ENCODE data around the gene SLC22A17. TPM values are rescaled to one million over a fixed set of nuclear protein-coding genes. Genes with fewer than 3 reads are reported as not detected.

Gene SLC22A17
- total RNA-seq, 4 donors from 2014 or later, result 22.7 to 36.4 (median 30.4) TPM

DNA sequence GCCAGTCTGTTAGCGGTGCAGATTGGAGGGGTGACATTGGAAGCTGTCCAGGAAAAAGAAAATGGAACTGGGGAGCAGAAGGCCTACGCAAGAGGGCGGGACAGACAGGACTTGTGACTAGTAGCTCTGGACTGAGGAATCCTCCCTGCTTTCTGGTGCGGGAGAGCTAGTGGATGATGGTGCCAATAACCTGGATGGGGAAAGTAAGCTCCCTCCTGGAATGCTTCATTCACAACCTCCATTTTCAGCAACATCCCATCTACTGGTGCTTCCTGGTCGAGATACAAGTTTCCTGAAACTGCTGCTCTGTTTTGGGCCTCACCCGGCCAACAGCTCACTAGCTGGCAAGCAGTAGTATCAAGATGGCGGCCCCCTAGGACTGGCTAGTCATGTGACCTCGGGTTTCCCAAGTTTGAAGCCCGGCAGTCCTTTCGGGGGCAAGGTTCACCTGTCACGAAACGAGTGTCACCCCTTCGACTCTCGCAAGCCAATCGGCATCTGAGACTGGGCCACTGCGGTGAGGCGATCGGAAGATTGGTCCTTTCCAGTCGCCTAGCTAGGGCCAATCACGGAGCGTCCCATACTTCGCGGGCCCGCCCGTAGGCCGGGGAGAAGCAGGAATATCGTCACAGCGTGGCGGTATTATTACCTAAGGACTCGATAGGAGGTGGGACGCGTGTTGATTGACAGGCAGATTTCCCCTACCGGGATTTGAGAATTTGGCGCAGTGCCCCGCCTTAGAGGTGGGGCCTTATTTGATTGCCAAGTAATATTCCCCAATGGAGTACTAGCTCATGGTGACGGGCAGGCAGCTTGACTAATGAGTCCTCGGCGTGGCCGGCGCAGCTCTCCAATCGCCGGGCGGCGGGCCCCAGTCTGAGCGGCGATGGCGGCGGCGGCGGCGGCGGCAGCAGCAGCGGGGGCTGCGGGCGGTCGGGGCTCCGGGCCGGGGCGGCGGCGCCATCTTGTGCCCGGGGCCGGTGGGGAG lies 31.8 kb downstream of the SLC22A17 start, which contains the start of gene PABPN1:
Gene PABPN1 (plus strand): TSS at position 874 of the 988 bp plus-strand sequence. CDS start 13 bp downstream, at position 887.
- H3K36me3 ChIP-seq, result peaks cover 4 to 38% of the 10 kb centered on the region in 2 donors
- WGBS, 2 donors (ENCODE audit: low coverage in 1 of 2), result 7 to 100% methylated on average over 1 to 15 of the region's 63 CpGs
- peak; percentile 95 for ATAC-seq
- H3K4me1 ChIP-seq, result peaks cover 4 to 31% (median 11%) of the 10 kb centered on the region in 3 donors
- H3K4me3 ChIP-seq, result peak within 1 kb of the TSS; percentile 90 to 98
- peak within 1 kb of the TSS; percentile 91 to 99 (median 98) for H3K27ac ChIP-seq
- H3K9me3 ChIP-seq, result no peaks in the 10 kb centered on the region
- H3K27me3 ChIP-seq, result no peaks in the 10 kb centered on the region
- no peak for TF ChIP-seq EP300 (IDR thresholded peaks at IDR 0.05)
- peak; percentile 86 for TF ChIP-seq POLR2AphosphoS5 (IDR thresholded peaks at IDR 0.05)
- TF ChIP-seq POLR2A (IDR thresholded peaks at IDR 0.05), result peak; percentile 6 to 64
- TF ChIP-seq, protein P1, sequence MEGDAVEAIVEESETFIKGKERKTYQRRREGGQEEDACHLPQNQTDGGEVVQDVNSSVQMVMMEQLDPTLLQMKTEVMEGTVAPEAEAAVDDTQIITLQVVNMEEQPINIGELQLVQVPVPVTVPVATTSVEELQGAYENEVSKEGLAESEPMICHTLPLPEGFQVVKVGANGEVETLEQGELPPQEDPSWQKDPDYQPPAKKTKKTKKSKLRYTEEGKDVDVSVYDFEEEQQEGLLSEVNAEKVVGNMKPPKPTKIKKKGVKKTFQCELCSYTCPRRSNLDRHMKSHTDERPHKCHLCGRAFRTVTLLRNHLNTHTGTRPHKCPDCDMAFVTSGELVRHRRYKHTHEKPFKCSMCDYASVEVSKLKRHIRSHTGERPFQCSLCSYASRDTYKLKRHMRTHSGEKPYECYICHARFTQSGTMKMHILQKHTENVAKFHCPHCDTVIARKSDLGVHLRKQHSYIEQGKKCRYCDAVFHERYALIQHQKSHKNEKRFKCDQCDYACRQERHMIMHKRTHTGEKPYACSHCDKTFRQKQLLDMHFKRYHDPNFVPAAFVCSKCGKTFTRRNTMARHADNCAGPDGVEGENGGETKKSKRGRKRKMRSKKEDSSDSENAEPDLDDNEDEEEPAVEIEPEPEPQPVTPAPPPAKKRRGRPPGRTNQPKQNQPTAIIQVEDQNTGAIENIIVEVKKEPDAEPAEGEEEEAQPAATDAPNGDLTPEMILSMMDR (IDR thresholded peaks at IDR 0.05), result no peak

DNA sequence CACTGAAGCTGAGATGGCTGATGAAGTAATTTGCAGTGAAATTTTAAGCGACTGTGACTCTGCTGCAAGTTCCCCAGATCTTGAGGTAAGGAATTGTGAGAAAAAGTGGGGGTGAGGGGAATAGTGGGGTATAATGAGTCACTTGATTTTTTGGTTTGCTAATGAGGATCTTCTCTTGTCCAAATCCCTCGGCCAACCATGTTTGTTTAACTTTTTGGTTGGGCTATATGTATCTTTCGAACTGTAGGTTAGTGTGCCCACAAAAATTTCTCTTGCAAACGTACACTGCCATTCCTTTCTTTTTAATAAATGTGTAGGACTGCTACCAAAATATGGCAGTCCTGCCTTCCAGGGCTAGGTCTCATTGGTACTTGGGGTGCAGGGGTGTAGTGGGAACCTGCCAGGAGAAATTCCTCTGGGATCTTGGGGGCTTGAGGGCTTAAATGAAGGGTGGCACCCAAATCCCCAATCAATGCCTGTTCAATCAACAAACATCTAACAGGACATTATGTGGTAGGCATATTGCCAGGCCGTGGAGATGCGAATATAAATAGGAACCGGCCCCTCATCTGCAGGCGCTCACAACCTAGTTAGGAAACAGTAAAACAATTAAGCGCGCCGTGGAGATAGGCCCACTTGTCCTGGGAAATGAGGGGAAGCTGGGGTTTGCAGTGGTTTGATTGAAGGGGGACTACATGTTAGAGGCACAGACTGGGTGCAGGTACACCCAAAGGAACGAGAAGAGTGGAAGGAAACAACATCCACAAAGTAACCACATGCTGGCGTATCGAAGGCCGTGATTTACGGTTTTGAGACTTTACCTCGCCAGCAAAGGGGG lies 32.7 kb downstream of the SLC22A17 start:
- H3K36me3 ChIP-seq, result peaks cover 4 to 29% of the 10 kb centered on the region in 2 donors
- 83 to 85% methylated on average over 11 to 12 of the region's 17 CpGs for WGBS, 2 donors (ENCODE audit: low coverage in 1 of 2)
- peak overlapping the region; percentile 84 to 98 (median 94) for H3K27ac ChIP-seq
- no peaks in the 10 kb centered on the region for H3K9me3 ChIP-seq
- no peak for TF ChIP-seq POLR2AphosphoS5 (IDR thresholded peaks at IDR 0.05)
- no peak for ATAC-seq
- peaks cover 4 to 31% (median 11%) of the 10 kb centered on the region in 3 donors for H3K4me1 ChIP-seq
- no peaks in the 10 kb centered on the region for H3K27me3 ChIP-seq
- peak overlapping the region; percentile 25 to 98 for H3K4me3 ChIP-seq

DNA sequence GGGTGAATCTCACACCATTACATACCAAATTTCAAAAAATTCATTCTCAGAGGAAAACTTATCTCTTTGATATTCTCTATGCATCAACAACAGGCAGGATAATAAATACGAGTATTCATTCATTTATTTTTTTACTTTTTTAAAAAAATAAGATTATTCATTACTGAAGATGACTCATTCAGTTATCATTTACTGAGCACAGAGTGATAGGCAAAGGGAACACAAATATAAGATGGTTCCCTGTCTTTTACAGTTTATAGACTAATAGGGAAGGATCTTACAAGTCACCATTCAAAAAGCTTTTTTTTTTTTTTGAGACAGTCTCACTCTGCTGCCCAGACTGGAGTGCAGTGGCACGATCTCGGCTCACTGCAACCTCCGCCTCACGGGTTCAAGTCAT lies 36.4 kb downstream of the SLC22A17 start:
- H3K4me3 ChIP-seq, result no peak overlapping the region
- H3K27ac ChIP-seq, result no peak overlapping the region
- H3K4me1 ChIP-seq, result peaks cover 0 to 9% (median 0%) of the 10 kb centered on the region in 3 donors
- H3K36me3 ChIP-seq, result peaks cover 0 to 19% of the 10 kb centered on the region in 2 donors
- TF ChIP-seq, protein P1 (IDR thresholded peaks at IDR 0.05), result no peak
- no peak for TF ChIP-seq POLR2AphosphoS5 (IDR thresholded peaks at IDR 0.05)
- TF ChIP-seq EP300 (IDR thresholded peaks at IDR 0.05), result no peak
- no peak for TF ChIP-seq POLR2A (IDR thresholded peaks at IDR 0.05)
- no peak for ATAC-seq
- 81 to 92% methylated on average over 5 of the region's 5 CpGs for WGBS, 2 donors (ENCODE audit: low coverage in 1 of 2)
- H3K27me3 ChIP-seq, result no peaks in the 10 kb centered on the region
- H3K9me3 ChIP-seq, result no peaks in the 10 kb centered on the region

DNA sequence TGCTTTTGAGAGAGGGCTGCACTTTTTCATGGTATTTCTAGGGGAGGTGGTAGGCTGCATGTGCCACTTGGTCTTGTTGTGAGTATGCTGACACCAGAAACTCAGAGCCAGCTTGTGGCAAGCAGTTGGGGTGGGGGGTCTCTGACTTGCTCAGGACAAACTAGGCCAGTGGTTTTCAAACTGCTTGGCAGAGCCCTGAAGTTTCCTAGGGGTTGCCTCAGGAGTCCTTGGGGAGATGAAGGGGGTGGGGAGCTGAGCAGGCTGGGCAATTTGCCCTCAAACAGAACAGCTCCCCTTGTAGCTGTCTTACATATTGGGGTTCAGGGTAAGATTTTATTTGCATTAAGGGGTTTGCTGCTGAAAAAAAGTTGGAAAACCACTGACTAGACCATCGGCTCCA lies 42.1 kb downstream of the SLC22A17 start:
- ATAC-seq, result no peak
- Histone ChIP-seq H3K27ac (no peak overlapping the region), H3K27me3 (no peaks in the 10 kb centered on the region), H3K9me3 (no peaks in the 10 kb centered on the region), H3K4me1 (peaks cover 0 to 48% (median 24%) of the 10 kb centered on the region in 3 donors), H3K36me3 (peaks cover 0 to 52% of the 10 kb centered on the region in 2 donors), H3K4me3 (no peak overlapping the region)
- TF ChIP-seq, protein P1 (IDR thresholded peaks at IDR 0.05), result no peak
- TF ChIP-seq POLR2A (IDR thresholded peaks at IDR 0.05) (no peak), EP300 (IDR thresholded peaks at IDR 0.05) (no peak), POLR2AphosphoS5 (IDR thresholded peaks at IDR 0.05) (no peak)
- 100% methylated on average over 1 of the region's 1 CpG; no CpG with 5 or more reads in 1 of the 2 donors for WGBS, 2 donors (ENCODE audit: low coverage in 1 of 2)

Measured in gastroesophageal sphincter (tissue), 4 donors.